ENCODE measurements around the gene HLA-DOA.

HLA-DOA gene

GRCh38 chr6:32977272-32977952, 32.0 kb downstream of the HLA-DOA start:
- no peak for DNase-seq (ENCODE audit: low read depth)

- DNase-seq (ENCODE audit: low read depth), result no peak
Measured at GRCh38 chr6:32976334-32977069, 32.9 kb downstream of the HLA-DOA start.

- DNase-seq (ENCODE audit: low read depth), result no peak
Measured at GRCh38 chr6:32975886-32976285, 33.5 kb downstream of the HLA-DOA start.

GRCh38 chr6:32974541-32975308, 34.7 kb downstream of the HLA-DOA start:
- DNase-seq (ENCODE audit: low read depth), result no peak

- DNase-seq (ENCODE audit: low read depth), result no peak
Measured at GRCh38 chr6:32974016-32974333, 35.4 kb downstream of the HLA-DOA start.

GRCh38 chr6:32973144-32974015, 36.0 kb downstream of the HLA-DOA start:
- no peak for DNase-seq (ENCODE audit: low read depth)

GRCh38 chr6:32972353-32973143, 36.8 kb downstream of the HLA-DOA start:
- no peak for DNase-seq (ENCODE audit: low read depth)

GRCh38 chr6:32971581-32972352, 37.6 kb downstream of the HLA-DOA start:
- DNase-seq (ENCODE audit: low read depth), result peak; percentile 99

- no peak for DNase-seq (ENCODE audit: low read depth)
Measured at GRCh38 chr6:32971242-32971580, 38.2 kb downstream of the HLA-DOA start.

- DNase-seq (ENCODE audit: low read depth), result peak; percentile 59
Measured at GRCh38 chr6:32970413-32971241, 38.8 kb downstream of the HLA-DOA start.

GRCh38 chr6:32969685-32970412, 39.5 kb downstream of the HLA-DOA start:
- peak; percentile 46 for DNase-seq (ENCODE audit: low read depth)

- DNase-seq (ENCODE audit: low read depth), result no peak
Measured at GRCh38 chr6:32968867-32969684, 40.3 kb downstream of the HLA-DOA start.

GRCh38 chr6:32968093-32968866, 41.1 kb downstream of the HLA-DOA start, which contains the start of gene BRD2:
BRD2 (plus strand) TSS chr6:32968594; CDS start chr6:32972899, 4,305 bp downstream.
- DNase-seq (ENCODE audit: low read depth), result peak; percentile 91

- DNase-seq (ENCODE audit: low read depth), result no peak
Measured at GRCh38 chr6:32967151-32968091, 42.0 kb downstream of the HLA-DOA start.

GRCh38 chr6:32964776-32965175, 44.6 kb downstream of the HLA-DOA start:
- DNase-seq (ENCODE audit: low read depth), result no peak

- DNase-seq (ENCODE audit: low read depth), result no peak
Measured at GRCh38 chr6:32963866-32964265, 45.5 kb downstream of the HLA-DOA start.
